ENCODE measurements around the gene CTSZ. TPM values are rescaled to one million over a fixed set of nuclear protein-coding genes. Genes with fewer than 3 reads are reported as not detected.

CTSZ gene
- total and polyA plus RNA-seq, 2 of the 8 experiments (the other 6 are each of a cell fraction or from before 2014, with no cell fraction given): 32.8 to 34.0 TPM

DNA sequence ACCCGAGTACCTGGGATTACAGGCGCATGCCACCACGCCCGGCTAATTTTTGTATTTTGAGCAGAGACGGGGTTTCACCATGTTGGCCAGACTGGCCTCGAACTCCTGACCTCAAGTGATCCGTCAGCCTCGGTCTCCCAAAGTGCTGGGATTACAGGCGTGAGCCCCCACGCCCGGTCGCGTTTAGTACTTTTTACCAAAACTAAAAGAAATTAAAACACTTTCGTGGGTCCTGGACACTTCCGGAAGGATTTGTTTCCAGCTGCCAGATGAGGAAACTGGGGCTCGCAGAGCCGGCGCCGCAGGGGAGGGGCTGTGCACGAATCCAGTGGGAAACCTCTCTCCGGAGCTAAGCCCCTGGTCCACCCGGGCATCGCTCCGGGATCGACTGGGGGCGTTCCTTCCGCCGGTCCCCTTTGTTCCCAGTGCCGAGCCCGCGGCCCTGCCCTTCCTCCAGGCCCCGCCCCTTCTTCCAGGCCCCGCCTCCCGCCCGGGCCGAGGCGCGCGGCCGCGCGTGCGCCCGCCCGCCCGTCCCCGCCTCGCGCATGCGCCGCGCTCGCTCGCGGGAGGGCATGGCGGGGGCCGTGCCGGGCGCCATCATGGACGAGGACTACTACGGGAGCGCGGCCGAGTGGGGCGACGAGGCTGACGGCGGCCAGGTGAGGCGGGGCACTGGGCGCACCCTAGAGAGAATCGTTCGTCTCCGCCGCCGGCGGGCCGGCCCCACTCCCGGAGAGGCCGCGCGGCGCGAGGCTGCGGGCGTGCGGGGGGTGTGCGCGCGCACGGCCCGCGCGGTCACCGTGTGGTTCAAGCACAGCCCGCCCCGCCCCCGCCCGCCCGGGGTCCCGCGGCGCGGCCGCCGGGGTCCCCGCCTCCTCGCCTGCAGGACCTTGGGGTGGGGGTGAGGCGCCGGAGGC, 26.1 kb downstream of the CTSZ start, which contains the start of gene NELFCD (continued):
- TF ChIP-seq YY1 (IDR thresholded peaks at IDR 0.05; ENCODE audit: low read depth, low read length) (peak; percentile 91), MAX (IDR thresholded peaks at IDR 0.05) (peak; percentile 59), RBBP5 (IDR thresholded peaks at IDR 0.05; ENCODE audit: borderline replicate concordance, low read depth, low read length) (peak; percentile 96; the same call in 1 of the 2 replicates), KDM1A (IDR thresholded peaks at IDR 0.05; ENCODE audit: borderline replicate concordance, low read length) (peak; percentile 84; the same call in 1 of the 2 replicates), CHD2 (IDR thresholded peaks at IDR 0.05; ENCODE audit: low read length) (no peak), HDAC2 (IDR thresholded peaks at IDR 0.05; ENCODE audit: borderline replicate concordance in 1 of 2, low read depth in 2 of 2, low read length in 2 of 2) (0 out of 4 replicates have a peak, but pooled peaks of 1 of the 2 experiments have one; percentile 30), GTF2F1 (IDR thresholded peaks at IDR 0.05; ENCODE audit: borderline replicate concordance, low read depth, low read length) (0 out of 2 replicates have a peak, but pooled peaks have one; percentile 31), E2F6 (IDR thresholded peaks at IDR 0.05) (peak; percentile 57; the same call in 1 of the 2 replicates), EGR1 (IDR thresholded peaks at IDR 0.05; ENCODE audit: borderline replicate concordance, low read depth, low read length) (peak; percentile 6; the same call in 1 of the 2 replicates), FOSL1 (IDR thresholded peaks at IDR 0.05; ENCODE audit: insufficient read depth, low read depth, low read length) (no peak), POLR2A (IDR thresholded peaks at IDR 0.05; ENCODE audit: control extremely low read depth in 1 of 2, low read depth in 2 of 2, low read length in 2 of 2) (peak; percentile 85 to 88)

Data from H1 (cell line).